Activated CD4-positive, alpha-beta T cell treated with anti-CD3 and anti-CD28 coated beads for 36 hours (primary cell): ENCODE results near the gene ZNF800. TPM values are rescaled to one million over a fixed set of nuclear protein-coding genes. Genes with fewer than 3 reads are reported as not detected.
"Not testable (repeated sequence)": the region's sequence is repeated elsewhere in the genome, so short reads cannot be mapped to it uniquely, and the experiment has no call there.

Source experiments
- ATAC-seq: fragments of 200-7000 bp; cut with Tn5 transposase; one replicate; pipeline ENCODE4 v1.10.0; 2021; ENCODE audit warnings: mild to moderate bottlenecking, moderate library complexity
- CTCF ChIA-PET: fragments of 350-600 bp; sonication (Branson Sonifier 250); formaldehyde crosslinking; loops from one replicate; lab custom pipeline; 2021; ENCODE audit warnings: antibody characterized with exemption; lab: Charles Lee
- POLR2A ChIA-PET: fragments of 350-600 bp; sonication (Branson Sonifier 250); formaldehyde crosslinking; loops from one replicate; lab custom pipeline; 2021; ENCODE audit warnings: antibody characterized with exemption, inconsistent platforms; lab: Charles Lee
- DNase-seq: peaks from one replicate; pipeline ENCODE4 v3.0.0-alpha.2; 2020
- H3K27ac Mint-ChIP-seq: one replicate; pipeline ENCODE4 v1.8.0; 2021; ENCODE audit warnings: mixed read lengths
- H3K27me3 Mint-ChIP-seq: one replicate; pipeline ENCODE4 v1.8.0; 2021; ENCODE audit warnings: mixed read lengths
- H3K36me3 Mint-ChIP-seq: one replicate; pipeline ENCODE4 v1.8.0; 2021; ENCODE audit warnings: low read depth, mixed read lengths
- H3K4me1 Mint-ChIP-seq: one replicate; pipeline ENCODE4 v1.8.0; 2021; ENCODE audit warnings: mixed read lengths
- H3K4me3 Mint-ChIP-seq: one replicate; pipeline ENCODE4 v1.8.0; 2021; ENCODE audit warnings: mild to moderate bottlenecking, moderate library complexity, mixed read lengths
- H3K9me3 Mint-ChIP-seq: one replicate; pipeline ENCODE4 v1.8.0; 2021; ENCODE audit warnings: low read depth, mixed read lengths
- intact Hi-C, 2 experiments: fragments of 100-400 bp; cut with DNase I in 1 of 2; cut with micrococcal nuclease in 1 of 2; formaldehyde crosslinking; loops; one replicate each; pipeline versions ENCODE4 v1.14.2 to v1.15.1; 2022 to 2024; cut with DNase I, micrococcal nuclease
- total RNA-seq, 2 experiments: library from RNA; stranded (reverse); gene quantifications; one replicate each; pipeline ENCODE4 v1.2.3, GENCODE V29; 2021

The ZNF800 gene
- total RNA-seq, 2 experiments from 2014 or later = 27.5 to 34.7 TPM

DNA sequence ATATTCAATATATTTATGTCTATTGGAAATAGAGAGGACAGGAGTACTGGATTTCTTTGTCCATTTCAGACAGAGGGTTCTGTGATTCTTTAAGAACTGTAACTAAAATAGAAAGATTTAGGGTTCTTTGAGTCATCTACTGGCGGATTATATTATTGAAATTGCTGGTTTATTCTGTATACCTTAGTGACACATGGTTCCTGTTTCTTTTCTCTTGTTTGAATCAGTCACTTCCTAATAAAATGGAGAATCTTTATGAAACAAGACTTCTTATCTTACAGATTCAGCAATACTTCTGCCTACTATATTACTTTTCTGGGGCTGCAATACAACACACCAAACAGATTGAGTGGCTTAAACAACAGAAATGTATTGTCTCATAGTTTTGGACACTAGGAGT, 20.8 kb upstream of the ZNF800 start:
- POLR2A ChIA-PET = no interaction called here

DNA sequence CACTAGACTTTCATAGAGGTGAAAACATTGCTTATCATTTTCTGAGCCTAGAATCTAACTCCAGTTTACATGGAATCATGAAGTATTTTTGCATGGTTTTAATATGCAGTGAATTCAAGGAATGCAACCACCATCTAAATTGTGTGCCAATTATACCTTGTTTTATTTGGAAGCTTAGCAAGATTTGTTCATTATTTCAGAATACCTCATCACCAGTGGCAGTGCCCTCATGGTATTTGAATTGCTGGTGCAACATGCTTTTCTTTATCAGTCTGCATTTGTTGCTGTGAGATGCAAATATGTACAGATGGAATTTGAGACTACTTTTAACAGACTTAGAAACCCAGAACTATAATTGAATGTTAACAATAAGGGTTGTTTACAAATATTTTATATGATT, 18.7 kb upstream of the ZNF800 start:
- ChIA-PET CTCF (no interaction called here), POLR2A (no interaction called here)
- intact Hi-C loops = no loop called here
- DNase-seq = no peak
- Mint-ChIP-seq H3K4me1 (peaks cover 29% of the 10 kb centered on the region), H3K36me3 (no peaks in the 10 kb centered on the region), H3K9me3 (no peaks in the 10 kb centered on the region), H3K27ac (no peak overlapping the region), H3K27me3 (peaks cover 1% of the 10 kb centered on the region), H3K4me3 (no peak overlapping the region)
- no peak for ATAC-seq

More for the DNA sequence above, 20.8 kb upstream of the ZNF800 start:
- CTCF ChIA-PET = interaction anchor here (0.7 kb wide), 1 partner anchor 36 kb away, joined by 3 read pairs; no protein-coding TSS in a partner anchor
- Mint-ChIP-seq H3K4me3 (no peak overlapping the region), H3K4me1 (peaks cover 40% of the 10 kb centered on the region), H3K27me3 (no peaks in the 10 kb centered on the region), H3K27ac (no peak overlapping the region), H3K9me3 (no peaks in the 10 kb centered on the region), H3K36me3 (peaks cover 2% of the 10 kb centered on the region)
- no peak for ATAC-seq
- no peak for DNase-seq
- intact Hi-C loops = no loop called here

DNA sequence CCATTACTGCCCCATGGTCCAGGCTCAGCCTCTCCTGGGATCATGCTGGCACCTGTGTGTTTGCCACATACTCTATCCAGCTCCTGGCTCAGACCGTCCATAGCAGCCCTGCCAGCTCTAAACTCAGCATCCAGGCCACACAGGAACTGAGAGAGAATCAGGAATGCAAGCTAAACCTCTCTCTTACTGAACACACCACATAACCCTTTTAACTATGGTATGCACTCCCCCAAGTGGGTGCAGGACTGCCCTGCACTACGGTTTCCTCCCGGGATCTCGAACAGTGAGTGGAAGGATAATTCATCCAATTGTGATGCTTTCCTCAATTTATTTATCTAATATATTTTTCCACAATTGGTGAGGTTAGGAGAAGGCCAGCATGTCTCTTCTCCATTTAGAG, 17.1 kb upstream of the ZNF800 start:
- POLR2A ChIA-PET = no interaction called here
- Mint-ChIP-seq H3K9me3 (no peaks in the 10 kb centered on the region), H3K4me1 (peaks cover 22% of the 10 kb centered on the region), H3K27me3 (peaks cover 2% of the 10 kb centered on the region), H3K27ac (no peak overlapping the region), H3K4me3 (no peak overlapping the region), H3K36me3 (no peaks in the 10 kb centered on the region)
- DNase-seq (no peak), ATAC-seq (no peak)
- CTCF ChIA-PET = no interaction called here
- intact Hi-C loops = loop anchor here in 1 of 2 experiments (5.0 kb wide), 2 partner anchors 62 to 607 kb away; no protein-coding TSS in a partner anchor

DNA sequence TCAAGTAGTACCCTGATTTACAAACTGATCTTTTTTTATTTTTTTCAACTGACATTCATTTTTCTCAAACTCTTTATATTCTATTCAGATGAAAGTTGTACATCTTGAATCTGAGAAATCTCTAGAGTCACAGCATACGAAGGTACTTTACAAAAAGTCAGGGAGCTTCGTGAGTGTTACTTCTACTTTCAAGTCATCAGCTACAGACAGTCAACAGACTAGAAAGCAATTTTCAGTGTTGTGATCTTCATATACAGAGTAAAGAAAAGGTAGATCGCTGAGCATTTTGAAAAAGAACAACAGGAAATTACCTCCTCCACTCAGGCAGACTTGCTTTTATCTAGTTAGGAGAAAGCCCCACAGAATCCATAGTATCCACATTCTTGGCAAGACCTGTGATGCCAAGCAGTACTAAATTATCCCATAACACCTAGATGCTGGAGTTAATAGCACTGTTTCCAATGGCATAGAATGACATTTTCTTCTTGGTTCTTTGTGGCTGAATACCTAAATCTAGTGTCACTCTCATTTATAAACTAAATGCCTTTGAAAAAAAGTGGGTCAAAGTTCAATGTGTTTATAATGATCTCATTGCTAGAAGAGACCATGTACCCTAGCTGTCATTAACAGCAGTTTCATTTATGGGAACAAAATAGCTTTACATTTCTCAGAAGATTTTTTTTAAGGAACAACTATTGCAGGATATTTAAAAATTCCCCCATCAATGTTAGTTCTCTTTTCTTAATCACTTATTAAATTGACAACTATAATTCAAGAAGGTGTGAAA, 12.0 kb upstream of the ZNF800 start:
- CTCF ChIA-PET = interaction anchor here (1.0 to 1.8 kb wide), 3 partner anchors 43 to 57 kb away, joined by 3 to 6 read pairs (median 4); no protein-coding TSS in a partner anchor
- H3K4me1 Mint-ChIP-seq = peaks cover 18% of the 10 kb centered on the region
- no peaks in the 10 kb centered on the region for H3K9me3 Mint-ChIP-seq
- H3K27ac Mint-ChIP-seq = peak overlapping the region; percentile 63
- ATAC-seq (peak; percentile 87), DNase-seq (no peak)
- intact Hi-C loops = loop anchor here in 1 of 2 experiments (5.0 kb wide), 2 partner anchors 57 to 602 kb away; no protein-coding TSS in a partner anchor
- POLR2A ChIA-PET = interaction anchor here (0.8 kb wide), 1 partner anchor 12 kb away, joined by 3 read pairs; the partner anchor contains the start of gene ZNF800
- peaks cover 3% of the 10 kb centered on the region for H3K27me3 Mint-ChIP-seq
- no peaks in the 10 kb centered on the region for H3K36me3 Mint-ChIP-seq
- H3K4me3 Mint-ChIP-seq = peak overlapping the region; percentile 39

DNA sequence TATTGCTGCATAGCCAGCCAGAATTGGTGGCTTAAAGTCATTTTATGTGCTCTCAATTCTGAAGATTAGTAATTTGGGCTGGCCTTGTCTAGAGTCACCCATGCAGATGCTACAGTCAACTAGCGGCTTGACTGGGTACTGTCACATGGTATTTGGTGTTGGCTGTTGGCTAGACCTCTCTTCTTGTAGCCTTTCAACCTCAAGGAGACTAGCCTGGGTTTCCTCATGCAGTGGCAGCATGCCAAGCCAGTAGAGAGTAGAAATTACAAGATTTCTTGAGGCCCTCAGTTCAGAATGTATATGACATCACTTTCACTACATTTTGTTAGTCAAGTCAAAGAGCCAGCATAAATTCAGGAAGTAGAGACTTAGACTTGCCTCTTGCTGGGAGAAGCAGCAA, 3.7 kb upstream of the ZNF800 start:
- DNase-seq (peak; percentile 76), ATAC-seq (peak; percentile 40)
- intact Hi-C loops = loop anchor here (10.0 kb wide), 3 partner anchors 189 to 1059 kb away; partner anchors contain the start of genes ARF5 (in 1 of the 2), GCC1 (in 1 of the 2) and HILPDA (in 1 of the 2)

DNA sequence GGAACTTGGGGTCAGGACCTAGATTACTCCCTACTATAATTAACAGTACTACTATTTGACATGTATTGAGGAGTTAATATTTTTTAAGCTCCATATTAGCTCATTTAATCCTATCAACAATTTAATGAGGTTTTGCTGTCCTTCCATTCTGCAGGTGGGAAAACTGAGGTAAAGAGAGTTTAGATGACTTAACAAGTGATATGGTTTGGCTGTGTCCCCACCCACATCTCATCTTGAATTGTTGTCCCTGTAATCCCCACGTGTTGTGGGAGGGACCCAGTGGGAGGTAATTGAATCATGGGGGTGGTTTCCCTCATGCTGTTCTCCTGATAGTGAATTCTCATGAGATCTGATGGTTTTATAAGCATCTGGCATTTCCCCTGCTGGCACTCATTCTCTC, 2.6 kb upstream of the ZNF800 start:
- DNase-seq = peak; percentile 43
- H3K9me3 Mint-ChIP-seq, H3K4me3 Mint-ChIP-seq, H3K27me3 Mint-ChIP-seq, ATAC-seq, H3K27ac Mint-ChIP-seq, POLR2A ChIA-PET: not testable (repeated sequence)
- CTCF ChIA-PET = interaction anchor here (0.8 to 1.7 kb wide), 2 partner anchors 46 to 192 kb away, joined by 3 to 4 read pairs; no protein-coding TSS in a partner anchor
- Mint-ChIP-seq H3K36me3 (peaks cover 14% of the 10 kb centered on the region), H3K4me1 (peaks cover 38% of the 10 kb centered on the region)
- intact Hi-C loops = loop anchor here (10.0 kb wide), 3 partner anchors 190 to 1060 kb away; partner anchors contain the start of genes ARF5 (in 1 of the 2), GCC1 (in 1 of the 2) and HILPDA (in 1 of the 2)

More for the DNA sequence above, 3.7 kb upstream of the ZNF800 start:
- Mint-ChIP-seq H3K4me1 (peaks cover 30% of the 10 kb centered on the region), H3K4me3 (no peak overlapping the region), H3K27me3 (peaks cover 3% of the 10 kb centered on the region), H3K27ac (no peak overlapping the region), H3K9me3 (peaks cover 6% of the 10 kb centered on the region), H3K36me3 (peaks cover 5% of the 10 kb centered on the region)
- CTCF ChIA-PET = interaction anchor here (0.7 kb wide), 1 partner anchor 31 kb away, joined by 3 read pairs; no protein-coding TSS in a partner anchor
- POLR2A ChIA-PET = no interaction called here

DNA sequence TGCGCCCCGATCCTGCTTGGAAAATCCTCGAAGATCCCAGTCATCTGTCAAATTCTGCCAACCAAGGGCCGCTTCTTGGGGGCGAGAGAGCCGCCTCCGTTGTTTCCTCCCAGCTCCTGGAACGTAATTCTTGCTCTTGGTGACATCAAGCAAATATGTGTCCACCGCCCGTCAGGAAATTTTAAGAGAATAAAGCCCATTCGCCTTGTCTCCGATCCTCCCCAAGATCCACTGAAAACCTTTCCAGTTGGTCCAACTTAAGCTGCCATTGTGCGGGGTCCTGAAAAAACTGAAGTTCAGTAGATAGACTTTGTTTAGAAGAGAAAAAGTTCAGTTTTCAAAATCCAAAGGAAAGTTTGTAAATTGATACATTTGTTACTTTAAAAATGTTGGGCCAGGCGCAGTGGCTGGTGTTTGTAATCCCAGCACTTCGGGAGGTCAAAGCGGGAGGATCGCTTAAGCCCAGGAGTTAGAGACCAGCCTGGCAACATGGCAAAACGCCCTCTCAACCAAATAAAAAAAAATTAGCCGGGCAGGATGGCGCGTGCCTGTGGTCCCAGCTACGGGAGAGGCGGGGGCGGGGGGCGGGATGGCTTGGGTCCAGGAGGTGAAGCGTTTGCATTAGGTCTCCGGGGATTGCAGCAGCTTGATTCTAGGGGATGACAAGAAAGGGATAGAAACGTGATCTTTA, 1.0 kb upstream of the ZNF800 start:
- H3K36me3 Mint-ChIP-seq = peaks cover 28% of the 10 kb centered on the region
- peaks cover 6% of the 10 kb centered on the region for H3K9me3 Mint-ChIP-seq
- ATAC-seq (no peak), DNase-seq (peak; percentile 27)
- ChIA-PET POLR2A (interaction anchor here (2.3 kb wide), 1 partner anchor 46 kb away, joined by 6 read pairs; no protein-coding TSS in a partner anchor), CTCF (interaction anchor here (0.6 to 1.7 kb wide), 3 partner anchors 8 to 69 kb away, joined by 3 to 4 read pairs (median 4); no protein-coding TSS in a partner anchor)
- peaks cover 54% of the 10 kb centered on the region for H3K4me1 Mint-ChIP-seq
- intact Hi-C loops = loop anchor here (1.0 to 10.0 kb wide), 10 partner anchors 41 to 1139 kb away; partner anchors contain the start of genes RBM28 (in 2 of the 2), ARF5 (in 1 of the 2), GCC1 (in 1 of the 2) and GRM8 (in 1 of the 2)
- no peaks in the 10 kb centered on the region for H3K27me3 Mint-ChIP-seq
- H3K4me3 Mint-ChIP-seq = peak overlapping the region; percentile 87
- peak overlapping the region; percentile 93 for H3K27ac Mint-ChIP-seq

DNA sequence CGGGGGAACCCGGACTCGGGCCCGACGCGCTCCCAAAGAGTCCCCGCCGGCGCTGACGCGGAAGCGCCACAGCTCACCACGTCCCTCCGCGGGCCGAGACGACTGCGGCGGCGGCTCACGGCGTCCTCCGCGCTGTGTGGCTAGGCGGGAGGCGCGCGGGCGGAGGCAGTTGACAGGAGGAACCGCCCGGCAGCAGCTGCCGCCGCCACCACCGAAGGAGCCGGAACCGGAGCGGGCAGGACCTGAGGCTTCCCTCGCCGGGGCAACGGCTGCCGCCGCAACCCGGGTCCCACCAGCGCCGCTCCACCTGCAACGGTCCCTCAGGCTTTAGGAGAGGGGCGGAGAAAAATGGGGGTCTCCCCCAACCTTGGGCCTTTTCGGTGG, 334 bp downstream of the ZNF800 start:
- Mint-ChIP-seq H3K27ac (peak overlapping the region; percentile 96), H3K4me1 (peaks cover 66% of the 10 kb centered on the region), H3K36me3 (peaks cover 38% of the 10 kb centered on the region), H3K4me3 (peak overlapping the region; percentile 87), H3K27me3 (no peaks in the 10 kb centered on the region), H3K9me3 (peaks cover 6% of the 10 kb centered on the region)
- DNase-seq (peak; percentile 84), ATAC-seq (peak; percentile 54)
- CTCF ChIA-PET = interaction anchor here (0.6 to 2.3 kb wide), 2 partner anchors 9 to 15 kb away, joined by 4 to 7 read pairs; no protein-coding TSS in a partner anchor
- intact Hi-C loops = loop anchor here (1.0 to 10.0 kb wide), 13 partner anchors 17 to 1140 kb away; partner anchors contain the start of genes ARF5 (in 2 of the 2), RBM28 (in 2 of the 2), GCC1 (in 1 of the 2) and GRM8 (in 1 of the 2)
- POLR2A ChIA-PET = interaction anchor here (0.5 to 2.3 kb wide), 8 partner anchors 9 to 263 kb away, joined by 3 to 6 read pairs (median 4); partner anchors contain the start of gene GCC1

DNA sequence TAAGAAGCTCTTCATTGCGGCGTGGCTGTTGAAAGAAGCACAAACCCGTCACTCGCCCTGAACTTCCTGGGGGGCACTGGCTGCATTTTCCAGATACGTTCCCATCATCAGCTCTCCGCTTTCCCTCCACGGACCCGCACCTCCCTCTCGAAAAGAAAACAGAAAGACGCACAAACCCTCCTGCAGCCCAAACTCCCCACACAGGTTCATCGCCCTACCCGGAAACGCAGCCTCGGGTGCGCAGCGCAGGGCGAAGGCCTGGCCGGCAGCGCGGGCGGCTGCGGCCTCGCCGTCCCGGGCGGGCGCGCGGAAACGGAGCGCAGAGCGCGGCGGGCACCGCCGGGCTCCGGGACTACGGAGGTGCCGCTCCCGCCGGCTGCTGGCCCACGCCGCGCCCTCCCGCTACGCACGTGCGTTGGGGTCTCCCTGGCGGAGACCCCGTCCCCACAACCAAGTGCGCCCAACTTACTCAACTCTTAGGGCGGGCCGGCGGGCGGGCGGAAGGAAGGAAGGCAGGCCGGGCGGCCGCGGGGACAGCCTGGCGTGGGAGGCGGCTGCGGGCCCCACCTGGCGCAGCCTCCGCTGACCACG, 822 bp downstream of the ZNF800 start:
- intact Hi-C loops = loop anchor here (1.0 to 10.0 kb wide), 13 partner anchors 16 to 1141 kb away; partner anchors contain the start of genes ARF5 (in 2 of the 2), RBM28 (in 2 of the 2), GCC1 (in 1 of the 2) and GRM8 (in 1 of the 2)
- Mint-ChIP-seq H3K27me3 (no peaks in the 10 kb centered on the region), H3K4me1 (peaks cover 68% of the 10 kb centered on the region), H3K36me3 (peaks cover 38% of the 10 kb centered on the region), H3K4me3 (peak overlapping the region; percentile 87), H3K9me3 (peaks cover 6% of the 10 kb centered on the region), H3K27ac (peak overlapping the region; percentile 93)
- CTCF ChIA-PET = interaction anchor here (0.8 to 2.3 kb wide), 5 partner anchors 9 to 56 kb away, joined by 3 to 7 read pairs (median 3); no protein-coding TSS in a partner anchor
- DNase-seq (peak; percentile 72), ATAC-seq (peak; percentile 36)
- POLR2A ChIA-PET = interaction anchor here (0.5 to 2.3 kb wide), 4 partner anchors 13 to 264 kb away, joined by 3 to 6 read pairs (median 4); no protein-coding TSS in a partner anchor
